GM21723 (cell line): Measurements from ENCODE around the gene MRTFB.

Experiments
- ATAC-seq: cut with Tn5 transposase; IDR thresholded peaks from one replicate; pipeline ENCODE4 v1.9.1; 2021; ENCODE audit warnings: mild to moderate bottlenecking, moderate library complexity; ENCODE audit not compliant: unreplicated experiment

MRTFB gene

DNA sequence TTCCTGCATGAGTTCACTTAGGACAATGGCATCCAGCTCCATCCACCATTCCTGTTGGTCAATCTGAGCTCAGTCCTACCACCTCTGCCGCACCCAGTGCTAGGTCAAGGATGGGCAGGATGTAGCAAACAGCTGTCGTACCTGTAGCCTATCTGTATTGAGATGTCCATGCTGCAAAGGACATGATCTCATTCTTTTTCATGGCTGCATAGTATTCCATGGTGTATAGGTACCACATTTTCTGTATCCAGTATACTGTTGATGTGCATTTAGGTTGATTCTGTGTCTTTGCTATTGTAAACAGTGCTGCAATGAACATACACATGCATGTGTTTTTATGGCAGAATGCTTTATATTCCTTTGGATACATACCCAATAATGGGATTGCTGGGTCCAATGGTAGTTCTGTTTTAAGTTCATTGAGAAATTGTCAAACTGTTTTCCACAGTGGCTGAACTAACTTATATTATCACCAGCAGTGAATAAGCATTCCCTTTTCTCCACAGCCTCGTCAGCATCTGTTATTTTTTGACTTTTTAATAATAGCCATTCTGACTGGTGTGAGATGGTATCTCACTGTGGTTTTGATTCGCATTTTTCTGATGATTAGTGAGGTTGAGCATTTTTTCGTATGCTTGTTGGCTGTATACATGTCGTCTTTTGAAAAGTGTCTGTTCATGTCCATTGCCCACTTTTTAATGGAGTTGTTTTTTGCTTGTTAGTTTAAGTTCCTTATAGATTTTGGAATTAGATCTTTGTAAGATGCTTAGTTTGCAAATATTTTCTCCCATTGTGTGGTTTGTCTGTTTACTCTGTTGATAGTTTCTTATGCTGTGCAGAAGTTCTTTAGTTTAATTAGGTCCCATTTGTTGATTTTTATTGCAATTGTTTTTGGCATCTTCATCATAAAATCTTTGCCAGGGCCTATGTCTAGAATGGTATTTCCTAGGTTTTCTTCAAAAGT, 7.2 kb upstream of the MRTFB start:
- ATAC-seq: no peak

DNA sequence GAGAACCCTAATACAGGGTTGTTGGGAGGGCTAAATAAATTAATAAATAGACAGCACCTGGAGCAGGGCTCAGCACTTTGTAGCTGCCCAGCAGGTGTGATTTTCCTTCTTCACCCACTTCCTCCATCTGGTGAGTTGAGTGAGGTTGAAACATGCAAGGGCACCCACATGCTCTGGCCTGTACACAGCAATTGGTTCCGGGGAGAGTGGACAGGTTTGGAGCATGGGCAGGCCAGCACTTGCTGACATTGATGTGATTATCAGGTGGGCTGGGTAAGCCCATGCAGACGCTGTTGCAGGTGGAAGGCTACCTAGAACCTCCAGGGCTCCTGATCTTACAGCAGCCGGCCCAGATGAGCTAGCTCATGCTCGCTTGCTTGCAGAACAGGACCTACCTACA, 1.3 kb upstream of the MRTFB start:
- no peak for ATAC-seq

DNA sequence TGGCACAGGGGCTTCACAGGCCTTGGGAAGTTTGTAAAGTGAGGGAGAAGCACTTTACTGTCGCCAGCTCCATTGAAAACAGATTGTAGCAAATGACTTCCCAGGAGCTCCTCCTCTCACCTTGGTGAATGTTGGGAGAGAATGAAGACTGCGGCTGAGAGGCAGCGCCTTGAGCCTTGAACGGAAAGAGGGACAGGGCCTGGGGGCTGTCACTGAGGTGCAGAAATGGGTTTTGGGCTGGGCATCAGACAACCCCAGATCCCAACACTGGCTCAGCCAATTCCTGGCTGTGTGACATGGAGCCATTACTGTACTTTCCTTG, 603 bp upstream of the MRTFB start:
- no peak for ATAC-seq

DNA sequence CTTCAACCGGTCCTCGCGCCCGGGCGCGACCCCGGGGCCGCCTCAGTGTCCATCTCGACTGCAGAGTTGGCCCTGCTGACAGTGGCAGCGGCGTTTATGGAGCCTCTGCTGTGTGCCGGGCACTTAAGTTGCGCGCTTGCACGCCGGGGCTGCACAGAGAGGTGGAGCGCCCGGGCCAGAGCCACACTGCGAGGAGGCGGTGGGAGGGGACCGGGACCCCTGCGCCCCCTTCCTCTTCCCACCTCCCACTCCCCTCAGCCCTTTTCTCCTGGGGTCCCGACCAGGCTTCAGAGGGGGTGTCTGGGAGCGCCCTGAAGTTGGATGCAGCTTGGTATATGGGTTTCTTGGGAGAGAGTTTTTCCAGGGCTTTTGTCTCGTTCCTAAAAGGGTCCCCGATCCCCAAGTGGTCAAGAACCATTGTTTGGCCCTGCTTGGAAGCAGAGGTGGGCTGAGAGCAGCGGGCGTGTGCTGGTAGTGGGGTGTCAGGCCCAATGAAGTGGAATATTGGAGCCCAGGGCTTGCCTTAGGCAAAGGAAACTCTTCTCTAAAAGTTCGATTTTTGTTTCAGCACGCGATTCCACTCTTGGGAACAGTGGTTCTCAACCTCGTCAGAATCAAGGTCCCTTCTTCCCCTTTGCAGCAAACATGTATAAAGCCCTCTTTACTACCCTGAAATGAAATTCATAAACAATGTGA, 605 bp downstream of the MRTFB start:
- ATAC-seq: peak; percentile 42

DNA sequence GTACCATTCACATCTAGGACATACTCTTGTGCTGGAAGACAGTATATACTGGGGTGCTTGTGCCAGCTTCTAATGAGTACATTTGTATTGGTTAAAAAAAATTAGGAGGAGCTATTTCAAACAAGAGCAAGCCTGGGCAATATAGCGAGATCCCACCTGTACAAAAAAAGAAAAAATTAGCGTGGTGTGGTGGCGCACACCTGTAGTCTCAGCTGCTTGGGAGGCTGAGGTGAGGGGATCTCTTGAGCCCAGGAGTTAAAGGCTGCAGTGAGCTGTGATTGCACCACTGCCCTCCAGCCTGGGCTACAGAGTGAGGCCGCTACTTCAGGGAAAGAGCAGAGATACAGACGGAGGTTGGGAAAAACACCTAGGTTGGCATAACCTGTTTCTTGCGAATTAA, 1.2 kb downstream of the MRTFB start:
- no peak for ATAC-seq

DNA sequence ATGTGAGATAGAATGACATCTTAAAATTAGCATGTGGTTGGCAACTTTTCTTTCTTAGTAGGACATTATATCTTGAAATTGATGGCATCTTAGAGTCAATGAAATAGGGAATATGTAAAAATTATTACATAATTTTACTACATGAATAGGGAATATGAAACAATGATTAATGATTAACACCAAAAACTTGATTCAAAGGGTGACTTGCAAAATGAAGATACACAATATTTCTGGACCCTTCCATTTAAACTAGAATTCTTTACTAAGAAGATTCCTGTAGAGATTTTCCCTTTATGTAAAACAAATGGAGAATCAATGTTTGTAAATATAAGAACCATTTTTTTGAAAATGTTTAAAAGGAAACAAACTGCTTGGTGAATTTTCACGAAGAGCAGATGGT, 3.4 kb downstream of the MRTFB start:
- no peak for ATAC-seq

DNA sequence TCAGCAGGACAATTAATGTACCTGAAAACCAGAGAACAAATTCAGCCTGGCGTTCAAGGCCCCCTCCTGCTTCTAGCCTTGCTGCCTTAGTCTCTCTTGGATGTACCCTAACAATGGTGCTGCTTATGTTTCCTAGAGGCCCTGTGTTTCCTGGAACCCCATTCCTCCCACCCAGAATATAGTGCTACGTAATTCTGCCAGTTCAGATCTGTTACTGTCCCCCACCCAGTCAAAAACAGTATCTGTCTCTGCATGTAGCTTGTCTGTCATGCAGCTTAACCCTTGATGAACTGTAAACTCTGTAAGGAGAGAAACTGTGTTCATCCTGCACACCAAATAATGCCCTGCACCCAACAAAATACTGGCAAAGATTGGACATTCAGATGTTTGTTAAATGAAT, 6.8 kb downstream of the MRTFB start:
- no peak for ATAC-seq

DNA sequence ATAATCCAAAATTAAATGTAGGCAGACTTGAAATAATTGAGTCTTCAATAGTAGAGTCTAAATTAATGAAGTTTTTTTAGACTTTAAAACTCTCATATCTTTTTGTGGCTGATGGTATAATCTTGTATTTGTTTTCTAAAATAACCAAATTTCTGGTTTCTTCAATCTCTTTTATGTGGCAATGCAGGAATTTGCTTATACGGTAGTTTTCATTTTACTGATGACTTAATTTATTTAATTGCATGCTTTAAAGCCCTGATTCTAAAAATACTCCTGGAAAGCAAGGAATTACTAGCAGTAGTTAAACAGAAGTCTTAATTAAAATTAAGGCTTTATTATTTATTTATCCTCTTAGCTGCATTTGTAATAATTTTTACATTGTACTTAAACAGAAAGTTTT, 15.4 kb downstream of the MRTFB start:
- no peak for ATAC-seq

DNA sequence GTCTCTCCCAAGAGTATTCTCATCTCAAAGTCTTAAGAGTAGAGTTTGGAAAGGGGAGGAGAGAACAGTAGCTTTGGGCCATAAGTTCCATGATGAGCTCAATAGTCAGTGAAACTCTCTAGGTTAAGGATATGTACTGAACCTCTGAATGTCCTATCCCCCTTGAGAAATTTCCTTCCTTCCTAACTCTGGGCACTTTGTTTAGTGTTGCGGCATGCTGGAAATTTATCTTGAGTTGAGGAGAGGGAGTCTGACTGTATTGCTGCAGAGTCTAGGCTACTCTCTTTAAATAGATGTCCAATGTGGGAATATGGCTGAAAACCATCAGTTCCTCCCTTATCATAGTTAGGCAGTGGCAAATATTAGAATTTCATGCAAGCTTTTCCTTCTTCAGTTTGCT, 16.1 kb downstream of the MRTFB start:
- no peak for ATAC-seq

DNA sequence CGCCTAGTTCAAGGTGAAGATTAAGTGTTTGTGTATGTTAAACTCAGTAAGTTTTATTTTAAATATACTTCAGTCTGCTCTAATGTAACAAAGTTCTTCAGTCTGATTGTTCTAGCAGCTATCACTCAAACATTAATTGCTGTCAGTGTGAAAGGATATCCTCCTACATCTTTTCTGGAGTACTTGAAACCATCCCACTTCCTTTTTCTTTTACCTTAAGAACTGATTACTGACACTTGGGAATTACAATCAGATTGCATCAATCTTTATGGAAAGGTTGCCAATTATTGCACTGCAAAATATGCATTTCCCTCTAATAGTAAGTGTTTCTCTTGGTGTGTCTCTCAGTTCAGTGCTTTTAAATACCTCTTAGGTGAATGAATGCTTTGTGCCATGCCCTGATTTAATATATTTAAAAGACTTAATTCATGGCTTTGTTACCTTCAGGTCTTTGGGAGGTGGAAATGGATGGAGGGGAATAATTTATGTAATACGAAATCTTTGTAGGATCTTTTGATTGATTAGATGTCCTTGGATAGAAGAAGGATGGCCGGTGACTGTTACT, 16.6 kb downstream of the MRTFB start:
- ATAC-seq: no peak

DNA sequence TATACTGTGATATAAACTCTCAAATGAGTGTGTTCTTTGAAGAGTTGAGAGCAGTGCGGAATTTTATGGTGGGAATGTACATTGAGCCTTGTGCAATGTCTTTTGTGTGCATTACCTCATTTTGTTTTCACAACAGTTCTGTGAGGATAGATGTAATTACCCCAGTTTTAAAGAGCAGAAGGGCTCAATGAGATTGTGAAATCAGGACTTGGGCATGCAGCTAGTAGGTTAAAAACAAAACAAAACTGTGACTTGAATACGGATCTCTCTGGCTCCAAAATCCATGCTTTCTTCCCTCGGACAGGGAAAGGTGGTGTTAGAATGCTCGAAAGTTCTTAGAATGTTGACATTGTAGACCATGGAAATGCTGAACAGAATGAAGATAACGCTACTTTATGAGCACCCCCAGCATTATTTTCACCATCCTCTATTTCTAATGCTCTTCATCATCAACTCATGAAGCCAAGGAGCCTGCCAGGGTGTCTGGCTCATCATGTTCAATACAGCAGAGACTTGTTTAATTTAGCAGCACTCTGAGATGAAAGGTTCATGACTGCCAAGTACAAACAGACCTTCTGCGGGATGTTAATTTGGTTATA, 17.1 kb downstream of the MRTFB start:
- no peak for ATAC-seq

DNA sequence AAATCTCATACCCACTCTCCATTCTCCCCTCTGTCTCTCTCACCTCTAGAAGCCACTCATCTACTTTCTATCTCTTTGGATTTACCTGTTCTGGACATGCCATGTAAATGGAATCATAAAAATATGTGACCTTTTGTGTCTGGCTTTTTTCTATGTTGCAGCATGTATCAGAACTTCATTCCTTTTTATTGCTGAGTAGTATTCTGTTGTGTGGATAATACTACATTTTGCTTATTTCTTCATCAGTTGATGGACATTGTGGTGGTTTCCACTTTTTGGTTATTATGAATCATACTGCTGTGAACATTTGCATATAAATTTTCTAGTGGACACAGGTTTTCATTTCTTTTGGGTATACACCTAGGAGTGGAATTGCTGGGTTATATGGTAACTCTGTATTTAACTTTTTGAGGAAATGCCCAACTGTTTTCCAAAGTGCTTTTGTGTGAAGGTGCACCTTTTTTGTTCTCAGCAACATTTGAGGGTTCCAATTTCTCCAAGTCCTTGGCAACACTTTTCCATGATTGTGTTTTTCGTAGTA, 18.2 kb downstream of the MRTFB start:
- ATAC-seq: no peak

DNA sequence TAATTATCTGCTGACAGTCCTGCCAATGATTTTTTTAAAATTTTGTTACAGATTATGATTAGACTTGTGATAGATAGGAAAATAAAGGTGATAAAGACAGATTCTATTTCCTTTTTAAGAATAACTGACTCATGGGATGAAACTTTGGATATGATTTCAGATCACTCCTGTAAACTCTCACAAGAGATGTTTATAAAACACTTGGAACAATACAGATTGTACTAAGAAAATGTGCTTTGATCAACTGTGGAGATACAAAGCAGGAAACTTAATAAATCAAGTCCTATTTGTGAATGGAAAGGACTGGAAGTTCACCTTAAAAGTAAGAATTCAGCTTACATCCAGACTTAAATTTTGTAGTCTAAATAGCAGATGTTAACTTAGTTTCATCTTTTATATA, 21.4 kb downstream of the MRTFB start:
- no peak for ATAC-seq

DNA sequence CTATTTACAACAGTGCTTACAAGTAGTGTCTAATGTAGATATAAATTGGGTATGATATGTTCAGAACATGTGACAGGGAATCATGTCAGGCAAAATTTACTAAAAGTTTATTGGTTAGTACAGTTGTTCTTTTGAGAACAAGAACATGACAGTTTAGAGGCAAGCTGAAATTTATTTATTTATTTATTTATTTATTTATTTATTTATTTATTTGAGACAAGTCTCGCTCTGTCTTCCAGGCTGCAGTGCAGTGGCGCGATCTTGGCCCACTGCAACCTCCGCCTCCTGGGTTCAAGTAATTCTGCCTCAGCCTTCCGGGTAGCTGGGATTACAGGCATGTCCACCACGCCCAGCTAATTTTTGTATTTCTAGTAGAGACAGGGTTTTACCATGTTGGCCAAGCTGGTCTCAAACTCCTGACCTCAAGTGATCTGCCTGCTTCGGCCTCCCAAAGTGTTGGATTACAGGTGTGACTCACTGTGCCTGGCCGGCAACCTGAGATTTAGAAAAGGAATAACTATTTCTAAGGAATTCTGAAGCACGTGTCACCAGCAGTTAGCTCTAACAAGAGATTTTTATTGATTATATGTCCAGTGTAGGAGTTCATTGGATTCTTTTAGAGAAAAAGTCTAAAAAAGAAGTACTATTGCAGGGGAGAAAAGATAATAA, 24.9 kb downstream of the MRTFB start:
- ATAC-seq: no peak

DNA sequence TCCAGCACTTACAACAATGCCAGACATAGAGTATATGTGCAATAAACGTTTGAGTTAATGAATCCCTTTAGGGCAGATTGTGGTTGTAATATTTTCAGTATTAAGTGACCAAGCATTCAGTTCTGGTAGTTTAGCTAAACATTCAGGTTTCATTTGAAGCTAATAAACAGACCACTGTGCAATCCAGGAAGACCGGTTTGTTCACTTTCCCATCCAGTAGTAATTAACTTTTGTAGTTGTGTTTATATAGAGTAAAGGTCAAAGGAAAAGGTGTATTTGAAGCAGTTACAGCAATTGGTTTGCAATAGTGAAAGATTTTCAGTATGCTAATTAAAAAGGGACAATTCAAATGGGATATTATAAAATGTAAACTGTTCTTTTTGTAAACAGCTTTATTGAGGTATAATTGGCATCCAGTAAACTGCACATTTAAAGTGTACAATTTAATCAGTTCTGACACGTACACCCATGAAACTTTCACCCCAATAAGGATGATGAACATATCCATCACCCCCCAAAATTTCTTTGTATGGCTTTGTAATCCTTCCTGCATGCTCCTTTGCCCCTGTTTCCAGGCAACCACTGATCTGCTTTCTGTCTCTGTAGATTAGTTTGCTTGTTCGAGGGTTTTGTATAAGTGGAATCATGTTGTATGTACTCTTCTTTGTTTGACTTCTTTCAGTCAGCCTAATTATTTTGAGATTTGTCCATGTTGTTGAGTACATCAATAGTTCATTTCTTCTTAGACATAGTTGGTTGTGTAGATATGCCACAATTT, 26.3 kb downstream of the MRTFB start:
- no peak for ATAC-seq

DNA sequence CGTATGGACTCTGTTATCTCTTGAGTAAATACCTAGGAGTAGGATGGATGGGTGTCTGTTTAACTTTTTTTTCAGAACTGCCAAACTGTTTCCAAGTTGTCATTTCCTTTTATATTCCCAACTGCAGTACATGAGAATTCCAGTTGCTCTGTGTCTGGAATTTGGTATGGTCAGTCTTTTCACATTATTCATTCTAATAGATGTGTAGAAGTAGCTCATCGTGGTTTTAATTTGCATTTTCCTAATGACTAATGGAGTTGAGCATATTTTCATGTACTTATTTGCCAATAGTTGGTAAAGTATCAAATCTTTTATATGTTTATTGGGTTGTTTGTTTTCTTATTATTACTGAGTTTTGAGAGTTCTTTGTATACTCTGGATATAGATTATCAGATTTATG, 27.0 kb downstream of the MRTFB start:
- no peak for ATAC-seq

DNA sequence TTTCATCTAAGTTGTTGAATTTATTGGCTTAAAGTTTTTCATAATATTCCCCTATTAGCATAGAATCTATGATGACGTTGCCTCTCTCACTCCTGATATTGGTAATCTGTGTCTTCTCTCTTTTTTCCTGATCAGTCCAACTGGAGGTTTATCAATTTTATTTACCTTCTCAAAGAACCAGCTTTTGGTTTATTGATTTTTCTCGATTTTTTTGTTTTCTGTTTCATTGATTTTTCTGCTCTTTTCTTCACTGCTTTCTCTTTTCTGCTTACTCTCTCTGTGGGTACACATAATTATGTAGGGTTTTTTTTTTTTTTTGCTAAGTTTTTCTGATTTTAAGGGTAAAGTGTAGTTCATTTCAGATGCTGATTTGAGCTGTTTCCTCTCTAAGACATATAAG, 29.7 kb downstream of the MRTFB start:
- no peak for ATAC-seq

DNA sequence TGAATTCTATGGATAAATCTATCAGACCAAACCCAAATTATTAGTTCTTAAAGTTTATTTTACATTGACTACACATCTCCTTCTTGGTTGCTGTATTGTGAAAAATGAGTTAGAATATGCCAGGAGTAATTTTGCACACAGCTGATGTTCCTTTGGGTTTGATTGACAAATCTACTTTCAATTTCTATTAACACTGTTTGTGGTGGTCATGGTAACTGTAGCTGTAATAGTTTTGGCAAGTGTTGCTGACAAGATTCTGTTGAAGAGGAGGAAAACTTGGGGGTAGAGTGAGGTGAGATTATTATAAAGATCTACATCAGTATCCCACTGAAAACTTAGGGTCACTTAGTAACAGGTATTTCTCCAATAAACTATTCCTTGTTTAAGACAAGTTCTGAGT, 30.3 kb downstream of the MRTFB start:
- no peak for ATAC-seq

DNA sequence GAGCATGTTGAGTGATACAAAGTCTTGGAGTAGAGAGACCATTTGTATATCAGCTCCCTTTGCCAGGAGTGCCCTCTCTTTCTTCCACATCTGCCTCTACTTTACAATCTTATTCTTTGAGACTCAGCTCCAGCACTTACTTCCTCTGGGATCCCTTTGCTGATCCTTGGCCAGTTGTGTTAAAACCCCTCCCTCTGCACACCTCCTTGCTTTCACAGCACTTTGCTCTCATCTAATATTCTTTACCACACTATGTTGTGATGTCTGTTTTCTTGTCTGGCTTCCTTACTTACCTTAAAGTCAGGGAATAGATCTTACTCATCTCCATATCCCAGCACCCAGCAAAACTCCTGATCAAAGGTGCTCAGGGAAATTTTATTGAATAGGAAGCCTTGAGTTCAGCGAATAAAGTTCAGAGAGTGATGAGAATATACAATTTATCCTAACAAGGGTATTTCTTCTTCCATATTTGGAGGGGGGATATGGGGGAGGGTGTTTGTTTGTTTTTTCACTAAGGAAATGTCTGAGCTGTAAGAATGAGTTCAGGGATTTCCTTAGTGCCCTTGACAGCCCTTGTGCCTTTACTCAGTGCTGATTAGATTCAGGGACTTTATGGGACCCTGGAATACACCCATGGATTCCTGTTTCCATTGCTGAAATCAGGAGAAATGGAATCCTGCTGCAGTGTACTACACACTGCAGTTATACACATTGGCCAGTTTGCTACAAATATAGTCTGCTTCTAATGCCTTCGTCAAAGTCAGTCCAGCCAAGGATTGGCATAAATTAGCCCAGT, 32.0 kb downstream of the MRTFB start:
- ATAC-seq: no peak
